A549 (cell line): ENCODE measurements around the gene AIG1. TPM values are rescaled to one million over a fixed set of nuclear protein-coding genes. Genes with fewer than 3 reads are reported as not detected.

Experiments
- ATAC-seq, 2 experiments: fragments of 200-7000 bp in 1 of 2; fragments of >200 bp in 1 of 2; cut with Nextera tagmentation in 1 of 2; cut with Tn5 transposase in 1 of 2; 3 replicates each; pipeline versions ENCODE4 v1.8.0 to v1.9.1; 2018 to 2020; ENCODE audit warnings: mild to moderate bottlenecking in 1 of 2, moderate library complexity in 1 of 2
- CTCF ChIA-PET: fragments of 300-600 bp; sonication (Branson Sonifier 250); formaldehyde crosslinking; extraction: SDS; loops from one replicate; lab custom pipeline; 2021; ENCODE audit warnings: antibody characterized with exemption, inconsistent platforms; lab: Yijun Ruan, JAX
- POLR2A ChIA-PET: fragments of 350-600 bp; formaldehyde crosslinking; extraction: SDS; loops from one replicate; lab custom pipeline; 2021; ENCODE audit warnings: antibody characterized with exemption, inconsistent platforms; lab: Yijun Ruan, JAX
- DNase-seq, 2 experiments: peaks; one replicate each; pipeline versions ENCODE4 v3.0.0 to v3.0.0-alpha.2; 2011 to 2016; ENCODE audit warnings: low read depth in 1 of 2, low spot score in 1 of 2
- FAIRE-seq: peaks from 2 replicates; lab custom pipeline; 2011; peaks lifted over from hg19 to GRCh38; lab: Jason Lieb, UNC
- H3K27ac ChIP-seq, 2 experiments: fragments of >200 bp; sonication (Bioruptor Twin); formaldehyde crosslinking; 3 replicates each; pipeline ENCODE4 v1.5.1; 2016 to 2017
- H3K4me1 ChIP-seq: fragments of >200 bp; sonication (Bioruptor Twin); formaldehyde crosslinking; 3 replicates; pipeline ENCODE4 v1.6.1; 2016
- H3K4me2 ChIP-seq: fragments of >200 bp; sonication (Bioruptor Twin); formaldehyde crosslinking; 3 replicates; pipeline ENCODE4 v1.6.1; 2016
- H3K4me3 ChIP-seq: fragments of >200 bp; sonication (Bioruptor Twin); formaldehyde crosslinking; 3 replicates; pipeline ENCODE4 v1.5.1; 2016
- H3K9me3 ChIP-seq: fragments of >200 bp; sonication (Bioruptor Twin); formaldehyde crosslinking; 3 replicates; pipeline ENCODE4 v1.6.1; 2016
- CBX2 ChIP-seq: fragments of 200-600 bp; sonication (generic); IDR thresholded peaks from 2 replicates; pipeline ENCODE4 v1.6.1; 2016; ENCODE audit warnings: low read depth, mild to moderate bottlenecking, borderline replicate concordance
- CHD4 ChIP-seq: fragments of 200-600 bp; sonication (generic); IDR thresholded peaks from 2 replicates; pipeline ENCODE4 v1.6.1; 2016; ENCODE audit warnings: antibody characterized with exemption, mild to moderate bottlenecking, borderline replicate concordance
- EHF ChIP-seq: fragments of 250-450 bp; sonication (Bioruptor Pico); IDR thresholded peaks from 2 replicates; pipeline ENCODE4 v1.5.0; 2020; ENCODE audit warnings: mild to moderate bottlenecking
- EHMT2 ChIP-seq: fragments of 200-600 bp; sonication (generic); IDR thresholded peaks from 2 replicates; pipeline ENCODE4 v1.6.1; 2016; ENCODE audit warnings: antibody characterized with exemption, low read depth, mild to moderate bottlenecking, moderate library complexity
- FOSL2 ChIP-seq, 2 experiments: fragments of 450-650 bp in 1 of 2; fragments of >200 bp in 1 of 2; sonication (Bioruptor Twin) in 1 of 2; formaldehyde crosslinking; IDR thresholded peaks; 2 replicates each; pipeline versions ENCODE4 v1.5.0 to v1.6.1; 2016 to 2020; ENCODE audit warnings: mild to moderate bottlenecking in 1 of 2, moderate library complexity in 1 of 2
- FOXS1 ChIP-seq: fragments of 250-450 bp; sonication (Bioruptor Pico); IDR thresholded peaks from 2 replicates; pipeline ENCODE4 v1.5.0; 2020; ENCODE audit warnings: mild to moderate bottlenecking, moderate library complexity
- GATA3 ChIP-seq: IDR thresholded peaks from 2 replicates; pipeline ENCODE4 v1.6.1; 2012; ENCODE audit warnings: borderline replicate concordance
- HEYL ChIP-seq: fragments of 250-450 bp; sonication (Bioruptor Pico); IDR thresholded peaks from 2 replicates; pipeline ENCODE4 v1.8.0; 2021; ENCODE audit warnings: mild to moderate bottlenecking, moderate library complexity
- JUN ChIP-seq, 2 experiments: fragments of >200 bp; sonication (Bioruptor Twin); formaldehyde crosslinking; IDR thresholded peaks; 2 replicates in 1 of 2; 3 replicates in 1 of 2; pipeline ENCODE4 v1.6.1; 2016 to 2017
- KDM1A ChIP-seq: fragments of 200-600 bp; sonication (generic); IDR thresholded peaks from 2 replicates; pipeline ENCODE4 v1.6.1; 2016; ENCODE audit warnings: low read depth, mild to moderate bottlenecking
- MAZ ChIP-seq: fragments of 150-350 bp; IDR thresholded peaks from 2 replicates; pipeline ENCODE4 v1.6.1; 2014; ENCODE audit warnings: antibody characterized with exemption, low read depth, low read length, borderline replicate concordance
- POLR2A ChIP-seq: IDR thresholded peaks from 2 replicates; pipeline ENCODE4 v1.6.1; 2012; ENCODE audit warnings: mild to moderate bottlenecking, low read length
- RCOR1 ChIP-seq: fragments of 150-350 bp; IDR thresholded peaks from 2 replicates; pipeline ENCODE4 v1.6.1; 2014; ENCODE audit warnings: antibody characterized with exemption, low read length, low read depth
- RNF2 ChIP-seq: fragments of 200-600 bp; sonication (generic); IDR thresholded peaks from 2 replicates; pipeline ENCODE4 v1.6.1; 2016; ENCODE audit warnings: low read depth, mild to moderate bottlenecking, antibody characterized with exemption, moderate library complexity, borderline replicate concordance
- SREBF2 ChIP-seq: fragments of 450-650 bp; IDR thresholded peaks from 2 replicates; pipeline ENCODE4 v1.6.1; 2014; ENCODE audit warnings: mild to moderate bottlenecking, moderate library complexity
- TP53 ChIP-seq: fragments of 250-450 bp; sonication (Bioruptor Pico); IDR thresholded peaks from 2 replicates; pipeline ENCODE4 v1.5.0; 2021; ENCODE audit warnings: mild to moderate bottlenecking, moderate library complexity
- ZFP36 ChIP-seq: fragments of 450-650 bp; IDR thresholded peaks from 2 replicates; pipeline ENCODE4 v1.6.1; 2014; ENCODE audit warnings: borderline replicate concordance; ENCODE audit not compliant: partially characterized antibody
- ZSCAN20 ChIP-seq: fragments of 250-450 bp; sonication (Bioruptor Pico); IDR thresholded peaks from 2 replicates; pipeline ENCODE4 v1.8.0; 2022; ENCODE audit warnings: mild to moderate bottlenecking, moderate library complexity
- WGBS: methylation state at CpG from one replicate; pipeline ENCODE4 v1.1.6; 2017; ENCODE audit errors: missing lambda C conversion rate; 5-methylcytosine and 5-hydroxymethylcytosine counted together
- polyA plus RNA-seq, 4 experiments: library from polyadenylated mRNA; depleted of rRNA in 3 of 4; stranded (reverse); fragments of >200 nt; fragmentation: RNase III in 1 of 4; extraction: RNeasy Plus Mini Kit Qiagen cat#74134 plus additional on column Dnase treatment in 1 of 4; gene quantifications; 2 replicates in 3 of 4; 3 replicates in 1 of 4; pipeline ENCODE4 v1.2.3, GENCODE V29; 2011 to 2017
- TF ChIP-seq, protein P1 (sequence below): fragments of >200 bp; sonication (Bioruptor Twin); formaldehyde crosslinking; IDR thresholded peaks from 2 replicates; pipeline ENCODE4 v1.6.1; 2016
- TF ChIP-seq, protein P2 (sequence below): IDR thresholded peaks from 2 replicates; pipeline ENCODE4 v1.6.1; 2012
- TF ChIP-seq, protein P3 (sequence below): IDR thresholded peaks from 2 replicates; pipeline ENCODE4 v1.6.1; 2012; ENCODE audit warnings: low read depth, borderline replicate concordance
- TF ChIP-seq, protein P4 (sequence below): fragments of >200 bp; sonication (Bioruptor Twin); formaldehyde crosslinking; IDR thresholded peaks from 3 replicates; pipeline ENCODE4 v1.6.1; 2016

Gene AIG1
- polyA plus RNA-seq, 2 of the 4 experiments (the other 2 are of a cell fraction): 29.5 to 38.3 TPM

DNA sequence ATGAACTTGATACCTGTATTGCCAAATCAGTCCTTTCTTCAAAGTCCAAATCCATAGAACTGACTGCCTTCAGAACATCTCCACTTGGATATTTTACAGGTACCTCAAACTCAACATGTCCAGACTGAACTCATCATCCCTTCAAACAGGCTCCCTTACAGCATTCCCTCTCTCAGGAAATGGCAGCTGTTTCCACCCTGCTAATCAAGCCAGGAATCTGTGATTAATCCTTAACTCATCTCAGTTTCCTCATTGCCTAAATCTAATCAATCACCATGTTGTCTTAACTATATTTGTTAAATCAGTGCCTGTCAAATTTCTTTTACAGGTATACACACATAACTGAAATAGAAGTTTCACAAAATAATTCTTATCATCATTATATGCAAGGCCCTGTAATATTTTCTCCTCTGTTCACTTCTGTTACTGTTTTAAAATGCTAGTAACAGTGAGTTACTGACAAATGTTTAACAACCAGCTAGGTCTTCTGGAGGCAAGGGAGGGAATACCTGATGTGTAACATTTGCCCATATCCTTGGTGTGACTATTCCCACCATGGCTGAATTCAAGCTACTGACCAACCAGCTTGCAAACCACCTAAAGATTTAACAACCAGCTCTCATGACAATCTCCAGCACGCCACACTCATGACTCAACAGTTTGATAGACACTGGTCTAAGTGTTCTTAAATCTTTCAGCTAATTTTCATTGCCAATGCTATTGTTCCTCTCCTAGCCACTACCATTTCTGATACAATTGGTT, 264.9 kb downstream of the AIG1 start:
- DNase-seq (no peak), FAIRE-seq (no peak), ATAC-seq (no peak)
- no peaks in the 10 kb centered on the region for H3K9me3 ChIP-seq
- H3K4me3 ChIP-seq: no peak overlapping the region
- POLR2A ChIA-PET: no interaction called here
- WGBS: 80% methylated on average over 1 of the region's 1 CpG
- TF ChIP-seq, protein P1, sequence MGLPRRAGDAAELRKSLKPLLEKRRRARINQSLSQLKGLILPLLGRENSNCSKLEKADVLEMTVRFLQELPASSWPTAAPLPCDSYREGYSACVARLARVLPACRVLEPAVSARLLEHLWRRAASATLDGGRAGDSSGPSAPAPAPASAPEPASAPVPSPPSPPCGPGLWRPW: no peak
- TF ChIP-seq EHMT2 (no peak), GATA3 (no peak), TP53 (CRISPR knock-in tag) (no peak), RCOR1 (no peak), SREBF2 (no peak)
- TF ChIP-seq, protein P2, sequence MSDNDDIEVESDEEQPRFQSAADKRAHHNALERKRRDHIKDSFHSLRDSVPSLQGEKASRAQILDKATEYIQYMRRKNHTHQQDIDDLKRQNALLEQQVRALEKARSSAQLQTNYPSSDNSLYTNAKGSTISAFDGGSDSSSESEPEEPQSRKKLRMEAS: no peak
- H3K4me1 ChIP-seq: peaks cover 6% of the 10 kb centered on the region; the same call in 1 of the 3 replicates
- no peak overlapping the region for H3K4me2 ChIP-seq
- CTCF ChIA-PET: interaction anchor here (1.1 kb wide), 1 partner anchor 20 kb away, joined by 3 read pairs; no protein-coding TSS in a partner anchor
- H3K27ac ChIP-seq: no peak overlapping the region

DNA sequence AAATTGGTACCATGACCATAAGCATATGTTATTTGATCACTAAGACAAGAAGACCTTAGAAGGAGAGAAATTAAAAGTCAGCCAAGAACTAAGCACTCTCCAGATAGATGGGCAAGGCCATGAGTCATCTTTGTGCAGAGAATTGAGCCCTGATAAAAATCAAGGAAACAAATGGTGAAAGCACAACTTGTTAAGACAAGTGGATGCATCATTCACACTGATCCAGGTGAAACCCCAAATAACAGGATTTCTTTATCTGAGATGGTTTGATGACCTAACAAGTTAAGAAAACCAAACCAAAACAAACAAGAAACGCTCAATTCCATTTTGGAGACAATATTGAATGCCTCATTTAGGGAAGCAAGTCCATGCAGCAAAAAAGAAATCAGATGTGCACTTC, 268.2 kb downstream of the AIG1 start:
- Histone ChIP-seq H3K4me1 (peaks cover 6% of the 10 kb centered on the region; the same call in 1 of the 3 replicates), H3K9me3 (no peaks in the 10 kb centered on the region), H3K27ac (no peak overlapping the region; a peak in 1 of 6 replicates), H3K4me2 (no peak overlapping the region), H3K4me3 (no peak overlapping the region)
- 57% methylated on average over 1 of the region's 1 CpG for WGBS
- ATAC-seq: no peak
- no peak for FAIRE-seq
- ChIA-PET POLR2A (no interaction called here), CTCF (interaction anchor here (1.5 kb wide), 1 partner anchor 9 kb away, joined by 6 read pairs; no protein-coding TSS in a partner anchor)
- no peak for DNase-seq
- TF ChIP-seq, protein P3, sequence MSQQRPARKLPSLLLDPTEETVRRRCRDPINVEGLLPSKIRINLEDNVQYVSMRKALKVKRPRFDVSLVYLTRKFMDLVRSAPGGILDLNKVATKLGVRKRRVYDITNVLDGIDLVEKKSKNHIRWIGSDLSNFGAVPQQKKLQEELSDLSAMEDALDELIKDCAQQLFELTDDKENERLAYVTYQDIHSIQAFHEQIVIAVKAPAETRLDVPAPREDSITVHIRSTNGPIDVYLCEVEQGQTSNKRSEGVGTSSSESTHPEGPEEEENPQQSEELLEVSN: no peak
- no peak for TF ChIP-seq CBX2
- TF ChIP-seq ZFP36: no peak
- TF ChIP-seq HEYL (CRISPR knock-in tag): no peak
- TF ChIP-seq, protein P4, sequence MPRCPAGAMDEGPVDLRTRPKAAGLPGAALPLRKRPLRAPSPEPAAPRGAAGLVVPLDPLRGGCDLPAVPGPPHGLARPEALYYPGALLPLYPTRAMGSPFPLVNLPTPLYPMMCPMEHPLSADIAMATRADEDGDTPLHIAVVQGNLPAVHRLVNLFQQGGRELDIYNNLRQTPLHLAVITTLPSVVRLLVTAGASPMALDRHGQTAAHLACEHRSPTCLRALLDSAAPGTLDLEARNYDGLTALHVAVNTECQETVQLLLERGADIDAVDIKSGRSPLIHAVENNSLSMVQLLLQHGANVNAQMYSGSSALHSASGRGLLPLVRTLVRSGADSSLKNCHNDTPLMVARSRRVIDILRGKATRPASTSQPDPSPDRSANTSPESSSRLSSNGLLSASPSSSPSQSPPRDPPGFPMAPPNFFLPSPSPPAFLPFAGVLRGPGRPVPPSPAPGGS: no peak
- TF ChIP-seq FOSL2 (IDR thresholded peaks at IDR 0.05): no peak
- TF ChIP-seq FOSL2 (CRISPR knock-in tag; IDR thresholded peaks at IDR 0.05): peak; percentile 14; the same call in 1 of the 2 replicates

DNA sequence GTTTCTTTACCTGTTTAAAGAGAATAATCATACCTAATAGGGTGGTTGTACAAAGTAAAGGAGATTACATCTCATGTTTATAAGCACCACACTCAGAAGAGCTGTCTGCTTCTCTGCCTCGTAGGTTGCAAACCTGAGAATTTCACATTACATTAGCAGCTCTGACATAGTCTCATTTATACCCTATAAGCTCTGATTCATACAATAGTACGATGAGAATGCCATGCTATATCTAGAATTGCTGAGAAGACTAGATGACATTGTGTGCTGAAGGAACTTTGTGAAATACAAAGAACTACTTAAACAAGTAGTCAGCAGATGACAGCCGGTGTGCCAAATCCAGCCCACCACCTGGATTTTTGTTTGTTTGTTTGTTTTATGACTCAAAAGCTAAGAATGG, 268.6 kb downstream of the AIG1 start:
- no peak for DNase-seq
- Histone ChIP-seq H3K9me3 (no peaks in the 10 kb centered on the region), H3K4me3 (no peak overlapping the region), H3K27ac (no peak overlapping the region; a peak in 1 of 6 replicates), H3K4me2 (no peak overlapping the region), H3K4me1 (peaks cover 6% of the 10 kb centered on the region; the same call in 1 of the 3 replicates)
- TF ChIP-seq CHD4: no peak
- TF ChIP-seq ZSCAN20 (CRISPR knock-in tag): no peak
- TF ChIP-seq EHF (CRISPR knock-in tag): no peak
- no peak for TF ChIP-seq SREBF2
- TF ChIP-seq MAZ: no peak
- TF ChIP-seq RNF2: no peak
- TF ChIP-seq FOXS1 (CRISPR knock-in tag): no peak
- TF ChIP-seq JUN (IDR thresholded peaks at IDR 0.05): no peak
- TF ChIP-seq ZFP36: no peak
- TF ChIP-seq KDM1A: no peak
- no peak for TF ChIP-seq POLR2A
- CTCF ChIA-PET: interaction anchor here (1.5 kb wide), 1 partner anchor 9 kb away, joined by 6 read pairs; no protein-coding TSS in a partner anchor
- no peak for ATAC-seq
- POLR2A ChIA-PET: no interaction called here
- FAIRE-seq: no peak
- WGBS: 45% methylated on average over 3 of the region's 3 CpGs
